ENCODE results near the gene RRAGA.

- TF ChIP-seq CTCF (conservative IDR thresholded peaks at IDR 0.05; ENCODE audit: low read depth in 2 of 2) (no peak), REST (IDR thresholded peaks at IDR 0.05; ENCODE audit: unreplicated experiment) (no peak), ETS1 (IDR thresholded peaks at IDR 0.05) (no peak), POLR2AphosphoS5 (IDR thresholded peaks at IDR 0.05; ENCODE audit: low read depth) (no peak)
These were observed 25.6 kb downstream of the RRAGA start for GRCh38 chr9:19074836-19075235.

All from GM23338 (cell line).